ENCODE measurements around the gene SDK2. TPM values are rescaled to one million over a fixed set of nuclear protein-coding genes. Genes with fewer than 3 reads are reported as not detected.

Gene SDK2
- total RNA-seq, 1 donor from 2014 or later, result not detected

DNA sequence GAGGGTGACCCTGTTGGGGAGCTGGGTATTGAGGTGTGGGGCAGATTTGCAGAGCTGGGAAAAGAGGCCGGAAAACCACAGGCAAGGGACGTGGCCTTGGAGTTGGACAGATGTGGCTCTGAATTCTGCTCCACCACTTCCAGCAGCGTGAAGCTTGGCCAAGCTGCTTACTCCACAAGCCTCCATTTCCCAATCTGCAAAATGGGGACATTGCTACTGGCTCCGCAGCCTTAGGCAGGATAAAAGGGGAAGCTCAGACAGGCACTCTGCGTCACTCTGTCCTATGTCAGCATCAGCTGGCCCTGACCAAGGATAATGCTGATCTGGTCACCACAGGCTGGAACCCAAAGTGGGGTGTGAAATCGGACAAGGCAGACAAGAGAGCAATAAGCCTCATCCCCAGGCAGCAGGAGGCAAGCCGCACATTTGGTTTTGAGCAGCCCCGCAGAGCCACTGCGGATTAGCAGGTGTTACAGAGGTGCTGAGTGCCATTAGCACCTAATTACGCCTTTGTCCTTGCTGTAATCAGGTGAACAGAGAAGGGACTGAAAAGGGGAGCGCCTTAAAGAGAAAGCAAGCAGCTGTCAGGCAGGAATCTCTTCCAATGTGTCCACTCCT is 54.8 kb downstream of the SDK2 start:
- no peak for DNase-seq (ENCODE audit: low read depth in 2 of 2)

DNA sequence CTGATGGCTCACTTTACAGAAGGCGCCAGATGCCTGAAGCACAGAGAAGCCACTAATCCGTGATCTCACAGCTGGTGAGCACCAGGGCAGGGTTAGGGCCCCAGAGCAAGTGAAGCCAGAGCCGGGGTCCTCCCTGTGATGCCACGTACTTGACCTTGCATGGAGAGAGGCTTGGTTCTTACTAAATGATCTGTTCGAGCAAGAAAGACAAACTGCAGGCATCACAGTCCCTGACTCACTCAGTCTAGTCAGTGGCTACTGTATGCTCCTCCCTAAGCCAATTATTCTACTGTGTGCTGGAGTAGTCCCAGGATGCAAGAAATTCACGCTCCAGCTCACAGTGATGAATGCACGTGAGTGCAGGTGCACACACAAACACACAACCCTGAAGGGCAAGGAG is 55.4 kb downstream of the SDK2 start:
- no peak for DNase-seq (ENCODE audit: low read depth in 2 of 2)

DNA sequence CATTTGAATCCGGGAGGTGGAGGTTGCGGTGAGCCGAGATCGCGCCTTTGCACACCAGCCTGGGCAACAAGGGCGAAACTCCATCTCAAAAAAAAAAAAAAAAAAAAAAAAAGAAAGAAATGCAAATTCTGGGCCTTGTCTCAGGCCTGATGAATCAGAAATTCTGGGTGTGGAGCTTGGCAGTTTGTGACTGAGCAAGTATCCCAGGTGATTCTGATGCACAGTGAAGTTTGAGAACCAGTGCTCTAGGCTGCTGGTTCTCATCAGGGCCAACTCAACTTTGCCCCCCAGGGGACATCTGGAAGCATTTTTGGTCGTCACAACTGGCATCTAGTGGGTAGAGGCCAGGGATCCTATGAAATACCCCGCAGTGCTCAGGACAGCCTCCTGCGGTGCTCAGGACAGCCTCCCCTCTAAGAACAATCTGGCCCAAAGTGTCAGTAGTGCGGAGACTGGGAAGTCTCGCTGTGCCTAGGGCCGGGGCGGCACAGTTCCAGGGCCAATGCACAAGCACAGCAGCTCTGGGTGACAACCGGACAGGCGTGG is 55.9 kb downstream of the SDK2 start:
- DNase-seq (ENCODE audit: low read depth in 2 of 2), result no peak

DNA sequence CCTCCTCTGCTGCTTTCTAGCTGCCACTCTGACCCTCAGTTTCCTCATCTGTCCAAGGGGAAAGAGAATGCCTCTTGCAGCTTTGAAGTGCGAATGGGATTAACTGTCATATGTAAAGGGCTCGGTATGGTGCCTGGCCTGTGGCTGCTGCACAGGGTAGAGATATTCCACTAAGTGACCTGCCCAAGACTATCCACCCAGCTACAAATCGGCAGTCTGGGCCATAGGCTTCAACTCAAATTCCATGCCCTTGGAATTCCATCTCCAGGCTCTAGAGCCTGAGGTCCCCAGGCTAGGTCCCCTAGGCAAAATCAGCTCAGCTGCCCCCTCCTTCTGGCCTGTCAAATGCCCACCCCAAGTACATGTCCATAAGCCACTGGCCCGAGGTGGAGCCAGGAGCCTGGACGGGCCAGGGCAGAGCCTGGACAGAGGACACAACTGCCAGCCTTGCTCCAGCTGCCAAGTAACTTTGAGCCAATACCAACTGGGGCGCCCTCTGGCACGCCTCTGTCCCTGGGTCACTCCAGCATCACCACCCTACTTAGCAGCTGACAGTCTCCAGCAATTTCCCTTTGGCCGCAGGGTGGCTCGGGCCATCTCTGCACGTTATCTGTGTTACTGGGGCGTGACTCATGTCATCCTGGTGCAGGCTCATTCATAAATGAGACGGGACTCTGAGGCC is 57.2 kb downstream of the SDK2 start:
- no peak for DNase-seq (ENCODE audit: low read depth in 2 of 2)

DNA sequence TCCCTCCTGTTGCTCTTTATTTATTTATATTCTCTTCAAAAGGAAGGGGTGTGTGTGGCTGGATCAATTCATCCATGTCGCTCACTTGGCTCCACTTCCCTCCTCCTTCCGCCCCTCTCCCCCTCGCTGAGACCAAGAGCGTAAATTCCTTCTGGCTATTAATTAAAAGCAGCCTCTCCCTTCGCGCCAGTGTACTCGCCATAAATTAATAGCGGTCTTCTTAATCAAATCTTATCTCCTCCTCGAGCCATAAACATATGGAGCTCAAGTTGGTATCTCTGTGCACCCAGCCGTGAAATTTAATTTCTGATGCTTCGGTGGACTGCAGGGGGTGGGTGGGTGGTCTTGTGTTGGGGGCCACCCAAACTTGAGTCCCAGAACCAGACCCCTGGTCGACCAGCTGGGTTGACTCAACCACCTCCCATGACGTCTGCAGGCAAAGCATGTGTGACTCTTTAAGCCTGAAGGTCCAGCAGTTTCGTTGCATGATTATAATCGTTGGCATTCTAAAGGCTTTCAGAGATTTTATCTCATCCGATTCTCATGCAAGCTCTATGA is 57.9 kb downstream of the SDK2 start:
- DNase-seq (ENCODE audit: low read depth in 2 of 2), result no peak

DNA sequence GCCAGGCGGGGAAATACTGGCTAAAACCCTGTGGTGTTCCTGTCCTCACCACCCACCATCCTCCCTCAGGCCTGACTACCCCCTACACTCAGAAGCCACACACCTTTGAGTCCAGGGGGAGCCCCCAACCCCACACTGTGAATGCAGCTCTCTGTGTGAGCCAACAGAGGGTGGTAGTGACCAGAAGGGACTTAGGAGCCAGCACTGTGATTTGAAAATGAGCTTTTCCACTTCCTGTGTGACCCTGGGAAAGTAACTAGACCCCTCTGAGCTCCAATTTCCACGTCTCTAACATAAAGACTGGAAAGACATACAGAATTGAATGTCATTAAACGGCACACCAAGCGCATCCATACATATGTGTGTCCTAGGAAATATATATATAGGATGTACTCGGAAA is 58.7 kb downstream of the SDK2 start:
- DNase-seq (ENCODE audit: low read depth in 2 of 2), result no peak

DNA sequence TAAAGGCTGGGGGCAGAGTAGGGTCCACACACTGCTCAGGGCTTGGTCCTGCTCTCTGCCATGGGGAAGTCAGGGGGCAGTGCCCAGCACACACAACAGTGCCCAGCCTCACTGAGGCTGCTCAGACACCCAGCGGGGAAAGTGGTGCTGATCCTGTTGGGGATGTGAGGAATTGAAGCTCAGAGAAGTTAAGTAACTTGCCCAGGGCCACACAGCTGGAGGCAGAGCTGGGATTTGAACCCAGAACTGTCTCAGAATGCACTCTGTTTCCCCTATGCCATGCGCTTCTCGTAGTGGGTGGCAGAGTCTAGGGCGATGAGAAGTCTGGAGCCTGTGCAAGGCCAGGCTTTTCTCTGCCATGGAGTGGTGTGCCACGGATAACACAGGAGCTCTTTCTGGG is 59.3 kb downstream of the SDK2 start:
- DNase-seq (ENCODE audit: low read depth in 2 of 2), result no peak

DNA sequence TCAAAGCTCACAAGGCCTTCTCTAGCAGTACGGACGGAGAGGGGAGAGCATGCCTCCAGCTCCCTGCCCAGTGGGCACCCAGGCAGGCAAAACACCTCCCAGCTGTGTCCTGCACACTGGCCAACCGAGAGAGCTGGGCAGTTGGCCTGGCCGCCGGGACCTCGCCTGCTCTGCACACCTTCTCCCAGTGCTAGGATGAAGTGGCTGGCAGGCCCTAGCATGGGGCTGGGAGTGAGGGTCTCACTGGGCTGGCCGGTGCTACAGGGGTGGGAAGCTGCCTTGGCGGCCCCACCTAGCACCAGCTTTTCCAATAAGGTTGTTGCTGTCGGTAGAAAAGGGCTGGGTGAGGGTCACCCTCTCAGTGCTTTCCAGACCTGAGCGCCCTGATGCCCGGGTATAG is 60.2 kb downstream of the SDK2 start:
- no peak for DNase-seq (ENCODE audit: low read depth in 2 of 2)

DNA sequence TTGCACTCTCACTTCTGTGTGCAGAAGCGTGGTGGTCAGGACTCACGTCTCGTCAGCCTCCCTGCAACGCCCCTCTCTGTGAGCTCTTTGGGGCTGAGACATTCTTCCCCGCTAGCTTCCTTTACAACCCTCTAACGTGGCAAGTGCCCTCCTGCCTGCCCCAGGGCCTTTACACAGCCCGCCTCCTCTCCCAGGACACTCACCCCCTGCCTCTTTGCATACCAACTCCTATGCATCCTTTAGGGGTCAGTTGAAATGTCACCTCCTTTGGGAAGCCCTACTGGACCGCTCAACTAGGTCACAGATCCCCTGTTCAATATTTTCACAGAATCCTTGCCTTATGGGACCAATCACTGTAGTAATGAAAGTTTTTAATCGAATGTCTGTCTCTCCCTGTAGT is 61.4 kb downstream of the SDK2 start:
- DNase-seq (ENCODE audit: low read depth in 2 of 2), result no peak

DNA sequence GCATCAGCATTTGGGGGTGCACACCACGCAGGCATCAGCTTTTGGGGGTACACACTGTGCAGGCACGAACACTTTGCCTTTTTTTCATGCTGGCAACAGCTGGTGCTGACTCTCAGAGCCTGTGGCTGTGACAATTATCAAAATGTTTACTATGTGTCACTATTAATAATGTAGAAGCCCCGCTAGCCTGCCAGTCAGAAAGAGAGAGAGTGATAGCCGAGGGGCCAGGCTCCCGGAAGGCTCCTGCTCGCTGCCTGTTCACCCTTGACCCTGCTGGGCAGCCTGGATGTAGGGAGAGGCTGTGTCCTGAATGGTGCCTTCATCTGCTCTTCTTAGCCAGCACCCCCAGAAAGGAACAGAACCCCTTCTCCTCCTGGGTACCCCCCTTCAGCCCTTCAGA is 61.9 kb downstream of the SDK2 start:
- DNase-seq (ENCODE audit: low read depth in 2 of 2), result no peak

DNA sequence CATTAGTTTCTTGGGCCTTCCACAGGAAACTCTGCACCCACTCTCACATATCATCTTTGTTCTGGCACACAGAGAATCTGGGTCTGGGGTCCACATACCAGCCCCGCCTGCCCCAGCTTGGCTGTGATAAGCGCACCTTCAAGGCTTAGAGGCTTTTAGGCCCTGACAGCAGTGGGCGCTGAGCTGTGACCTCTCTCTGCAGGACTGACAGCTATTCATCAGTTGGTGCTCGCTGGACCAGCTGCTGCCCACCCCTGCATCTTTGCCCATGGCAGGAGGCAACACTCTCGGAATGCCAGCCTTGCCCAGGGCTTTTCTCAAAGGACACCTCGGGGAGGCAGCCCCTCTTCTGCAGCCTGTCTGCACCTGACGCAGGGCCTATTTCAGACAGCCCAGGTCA is 62.9 kb downstream of the SDK2 start:
- DNase-seq (ENCODE audit: low read depth in 2 of 2), result no peak

DNA sequence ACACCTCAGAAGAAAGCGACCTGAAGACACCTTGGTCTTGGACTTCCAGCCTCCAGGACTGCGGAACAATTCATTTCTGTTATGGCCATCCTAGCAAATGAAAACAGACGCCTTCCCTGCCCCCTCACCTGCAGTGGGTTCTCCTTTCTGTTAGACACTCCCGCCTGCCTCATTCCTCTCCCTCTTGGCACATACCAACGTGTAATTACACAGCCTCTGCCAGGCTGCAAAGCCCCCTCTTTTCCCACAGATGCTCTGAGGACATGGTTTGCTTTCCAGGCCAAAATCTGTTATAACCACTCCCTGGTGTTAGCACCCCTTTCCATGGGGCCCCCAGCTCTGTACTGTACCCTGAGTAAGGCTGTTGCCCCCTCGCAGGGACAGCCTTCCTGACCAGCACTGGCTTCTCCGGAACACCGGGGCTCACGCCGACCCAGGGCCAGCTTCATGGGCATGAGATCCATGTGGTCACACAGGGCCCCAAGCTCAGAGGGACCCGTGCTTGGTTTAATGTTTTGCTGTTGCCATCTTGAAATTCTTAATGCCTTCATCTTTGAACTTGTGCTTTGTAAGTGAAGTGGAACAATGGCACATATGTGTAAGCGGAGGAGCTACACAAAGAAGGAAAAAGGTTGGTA is 64.1 kb downstream of the SDK2 start:
- no peak for DNase-seq (ENCODE audit: low read depth in 2 of 2)

DNA sequence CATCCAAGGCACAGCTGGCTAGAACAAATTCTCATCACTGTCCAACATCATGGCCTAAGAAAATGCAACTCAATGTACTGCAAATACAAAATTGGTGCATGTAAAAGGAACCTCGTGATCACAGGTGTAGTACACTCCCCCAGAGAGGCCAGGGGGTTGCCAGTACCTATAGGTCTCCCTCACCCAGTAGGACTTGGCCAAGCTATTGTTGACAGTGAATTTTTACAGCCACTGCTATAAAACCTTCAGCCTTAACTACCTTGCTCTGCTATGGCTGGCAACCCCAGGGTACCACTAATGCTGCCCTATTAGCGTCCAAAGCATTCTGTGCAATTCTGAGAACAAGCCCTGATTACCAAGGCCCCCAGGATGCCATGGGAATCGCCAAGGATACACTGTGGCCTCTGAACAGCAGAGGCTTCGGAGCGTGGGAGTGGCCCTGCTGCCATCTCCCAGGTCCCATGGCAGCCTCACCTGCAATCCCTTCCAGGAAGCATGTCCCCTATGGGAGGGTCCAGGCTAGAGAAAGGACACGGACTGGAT is 67.6 kb downstream of the SDK2 start:
- DNase-seq (ENCODE audit: low read depth in 2 of 2), result no peak

DNA sequence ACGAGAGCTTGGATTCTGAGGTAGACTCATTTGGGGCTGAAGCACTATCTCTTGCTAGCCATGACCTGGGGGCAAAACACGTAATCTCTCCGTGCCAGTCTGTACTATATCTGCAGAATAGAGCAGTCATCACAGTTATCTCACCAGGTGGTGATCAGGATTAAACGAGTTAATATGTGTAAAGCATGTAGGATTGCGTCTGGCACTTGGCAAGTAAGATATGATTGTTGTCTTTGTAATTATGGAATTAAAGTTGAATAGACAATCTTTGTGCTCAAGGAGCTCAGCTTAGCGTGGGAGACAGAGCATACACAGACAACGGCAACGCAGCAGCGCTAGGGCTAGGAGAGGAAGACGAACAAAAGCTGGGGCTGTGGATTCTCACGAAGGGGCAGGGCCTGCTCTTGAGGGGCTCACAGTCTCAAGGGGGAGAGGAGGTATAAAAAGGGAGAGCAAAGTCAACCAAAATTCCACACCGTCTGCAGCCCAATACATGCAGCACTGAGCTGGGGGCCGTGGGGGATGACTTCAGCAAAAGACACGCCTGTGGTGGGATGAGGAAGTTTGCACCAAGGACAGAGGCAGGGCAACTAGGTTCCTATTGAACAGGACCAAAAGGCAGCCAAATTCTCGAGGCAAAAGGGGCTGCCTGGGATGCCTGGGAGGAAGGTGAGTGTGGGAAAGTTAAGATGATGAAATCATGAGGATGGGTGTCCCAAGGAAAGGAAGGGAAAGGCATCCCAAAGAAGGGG is 68.6 kb downstream of the SDK2 start:
- no peak for DNase-seq (ENCODE audit: low read depth in 2 of 2)

DNA sequence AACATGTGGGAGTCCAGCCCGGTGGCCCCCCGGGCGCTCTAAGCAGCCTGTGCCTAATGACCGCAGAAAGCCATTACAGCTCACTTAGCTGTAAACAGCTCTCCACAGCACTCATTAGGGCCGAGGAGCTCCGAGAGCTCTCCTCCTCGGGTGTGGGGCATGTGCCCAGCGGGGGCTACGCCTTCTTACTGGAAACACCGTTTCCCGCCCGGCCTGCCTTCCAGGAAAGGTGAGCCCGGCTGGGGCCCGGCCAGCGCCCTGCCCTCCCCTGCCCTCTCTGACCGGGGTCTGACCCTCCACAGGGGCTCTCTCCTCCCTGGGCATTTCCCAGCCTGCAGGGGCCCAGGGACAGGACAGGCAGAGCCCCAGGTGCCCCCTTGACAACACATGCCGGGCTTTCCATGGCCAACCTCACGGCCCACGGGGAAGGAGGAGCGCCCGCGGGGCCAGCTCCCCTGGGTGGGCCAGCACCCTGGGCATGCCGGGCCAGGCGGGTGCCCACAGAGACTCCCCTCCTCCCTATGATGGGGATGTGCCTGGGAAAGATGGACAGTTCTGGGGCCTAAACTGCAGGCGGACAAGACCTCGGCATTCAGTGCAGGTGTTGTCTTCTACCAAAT is 72.6 kb downstream of the SDK2 start:
- no peak for DNase-seq (ENCODE audit: low read depth in 2 of 2)

DNA sequence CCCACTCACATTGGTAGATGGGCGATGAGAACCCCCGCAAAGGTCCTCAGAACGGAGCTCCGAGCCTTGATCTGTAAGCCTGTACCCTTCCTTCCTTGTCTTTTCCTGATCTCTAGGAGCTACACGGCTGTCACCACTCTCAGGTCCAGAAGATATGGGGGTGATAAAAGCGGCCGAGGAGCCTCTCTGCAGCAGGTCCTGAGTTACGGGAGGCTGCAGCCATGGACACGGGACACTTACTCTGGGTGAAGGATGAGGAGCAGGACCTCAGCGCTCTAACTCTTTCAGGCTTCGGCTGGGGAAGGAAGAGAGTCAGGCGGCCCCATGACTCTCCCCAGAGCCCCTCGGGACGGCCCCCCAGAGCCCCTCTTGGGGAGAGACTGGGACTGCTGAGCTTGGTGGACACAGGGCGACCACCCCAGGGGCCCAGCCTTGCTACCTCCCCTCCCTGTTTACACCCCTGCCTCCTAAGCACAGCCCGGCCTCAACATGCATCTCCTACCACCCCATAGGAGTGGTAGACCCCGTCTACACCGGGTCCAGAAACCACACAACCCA is 74.4 kb downstream of the SDK2 start:
- DNase-seq (ENCODE audit: low read depth in 2 of 2), result no peak

DNA sequence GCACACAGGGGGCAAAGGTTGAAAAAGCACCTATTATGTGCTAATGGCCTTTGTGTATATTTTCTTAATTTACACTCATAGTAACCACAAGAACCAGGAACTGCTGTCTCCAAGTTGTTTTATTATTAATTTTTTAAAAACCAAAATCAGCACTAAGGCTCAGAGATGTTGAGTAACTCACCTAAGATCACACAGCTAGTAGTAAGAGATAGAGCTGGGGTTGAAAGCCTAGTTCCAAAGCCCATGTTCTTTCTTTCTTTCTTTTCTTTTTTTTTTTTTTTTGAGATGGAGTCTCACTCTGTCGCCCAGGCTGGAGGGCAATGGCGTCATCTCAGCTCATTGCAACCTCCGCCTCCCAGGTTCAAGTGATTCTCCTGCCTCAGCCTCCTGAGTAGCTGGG is 75.3 kb downstream of the SDK2 start:
- DNase-seq (ENCODE audit: low read depth in 2 of 2), result no peak

DNA sequence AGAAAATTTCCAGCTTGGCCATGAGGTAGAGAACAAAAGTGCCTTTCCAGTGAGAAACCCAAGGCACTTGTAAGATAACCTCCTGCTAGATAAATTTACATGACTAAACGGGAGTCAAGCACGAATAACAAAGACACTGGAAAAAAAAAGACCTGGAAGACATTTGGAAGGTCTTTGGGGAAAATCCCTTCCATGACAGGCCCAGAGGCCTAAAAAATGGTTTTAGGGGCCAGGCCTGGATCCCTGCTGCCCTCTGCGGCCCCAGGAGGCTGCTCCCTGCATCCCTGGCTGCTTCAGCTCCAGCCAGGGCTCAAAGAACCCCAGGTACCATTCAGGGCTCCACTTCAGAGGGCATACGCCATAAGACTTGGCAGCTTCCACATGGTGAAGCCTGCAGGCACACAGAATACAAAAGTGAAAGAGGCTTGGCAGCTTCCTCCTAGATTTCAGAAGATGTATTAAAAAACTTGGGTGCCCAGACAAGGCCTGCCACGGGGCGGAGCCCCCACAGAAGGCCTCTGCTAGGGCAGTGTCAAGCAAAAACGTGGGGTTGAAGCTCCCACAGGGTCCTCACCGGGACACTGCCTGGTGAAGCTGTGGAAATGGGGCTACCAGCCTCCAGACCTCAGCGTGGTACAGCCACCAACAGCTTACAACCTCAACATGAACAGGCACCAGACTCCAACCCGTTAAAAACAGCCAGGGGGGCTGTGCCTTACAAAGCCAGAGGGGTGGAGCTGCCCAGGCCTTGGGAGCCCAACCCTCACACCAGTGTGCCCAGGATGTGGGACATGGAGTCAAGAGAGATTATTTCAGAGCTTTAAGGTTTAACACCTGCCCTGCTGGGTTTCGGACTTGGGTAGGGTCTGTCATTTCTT is 77.1 kb downstream of the SDK2 start:
- DNase-seq (ENCODE audit: low read depth in 2 of 2), result no peak

DNA sequence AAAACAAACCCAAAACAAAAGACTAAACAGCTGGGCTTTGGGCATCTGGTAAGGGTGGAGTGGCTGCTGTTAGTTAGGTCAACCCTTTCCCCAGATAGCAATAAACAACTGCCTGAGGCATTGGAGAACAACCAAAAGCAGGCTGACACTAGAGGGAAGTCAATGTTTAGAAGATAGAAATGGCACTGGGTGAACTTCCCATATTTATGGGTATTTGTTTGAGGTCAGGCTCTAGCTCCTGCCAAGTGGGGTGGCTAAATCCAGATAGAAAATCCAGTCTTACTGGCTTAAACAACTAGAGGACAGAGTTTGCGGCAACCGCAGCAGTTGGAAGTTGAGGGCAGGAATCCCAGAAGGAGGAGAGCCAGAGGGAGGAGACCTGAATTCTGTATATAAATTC is 79.4 kb downstream of the SDK2 start:
- no peak for DNase-seq (ENCODE audit: low read depth in 2 of 2)

DNA sequence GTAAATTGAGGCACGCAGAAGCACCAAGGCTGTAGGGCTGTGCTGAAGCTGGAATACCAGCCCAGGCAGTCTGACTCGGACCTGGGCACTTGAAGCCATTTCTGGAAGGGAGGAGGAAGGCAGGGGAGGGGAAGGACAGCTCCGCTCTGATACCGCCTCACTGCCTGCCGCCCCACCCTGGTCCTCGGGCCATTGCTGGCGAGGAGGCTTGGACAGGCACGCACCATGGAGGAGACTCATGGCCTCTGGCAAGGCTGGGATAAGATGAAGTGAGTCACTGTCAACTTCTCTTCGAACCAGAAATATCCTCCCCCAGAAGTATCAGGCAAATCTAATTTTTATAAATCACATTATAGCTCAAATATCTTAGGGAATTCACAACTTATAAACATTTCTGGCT is 81.3 kb downstream of the SDK2 start:
- DNase-seq (ENCODE audit: low read depth in 2 of 2), result no peak
